GM19023 (cell line): ENCODE data around the gene MYL6B.

Experiments
- ATAC-seq: cut with Tn5 transposase; IDR thresholded peaks from one replicate; pipeline ENCODE4 v1.9.1; 2021; ENCODE audit warnings: mild to moderate bottlenecking, moderate library complexity; ENCODE audit not compliant: unreplicated experiment

Gene MYL6B

GRCh38 chr12:56204275-56204674, 51.9 kb downstream of the MYL6B start:
- ATAC-seq = no peak

GRCh38 chr12:56205445-56205844, 53.1 kb downstream of the MYL6B start:
- ATAC-seq = no peak

GRCh38 chr12:56206452-56207166, 54.2 kb downstream of the MYL6B start:
- no peak for ATAC-seq
